Measurements from ENCODE around the gene PHC2.
A peak's percentile ranks its signal among the peaks of the same experiment; 100 is the strongest.

Gene PHC2, protein sequence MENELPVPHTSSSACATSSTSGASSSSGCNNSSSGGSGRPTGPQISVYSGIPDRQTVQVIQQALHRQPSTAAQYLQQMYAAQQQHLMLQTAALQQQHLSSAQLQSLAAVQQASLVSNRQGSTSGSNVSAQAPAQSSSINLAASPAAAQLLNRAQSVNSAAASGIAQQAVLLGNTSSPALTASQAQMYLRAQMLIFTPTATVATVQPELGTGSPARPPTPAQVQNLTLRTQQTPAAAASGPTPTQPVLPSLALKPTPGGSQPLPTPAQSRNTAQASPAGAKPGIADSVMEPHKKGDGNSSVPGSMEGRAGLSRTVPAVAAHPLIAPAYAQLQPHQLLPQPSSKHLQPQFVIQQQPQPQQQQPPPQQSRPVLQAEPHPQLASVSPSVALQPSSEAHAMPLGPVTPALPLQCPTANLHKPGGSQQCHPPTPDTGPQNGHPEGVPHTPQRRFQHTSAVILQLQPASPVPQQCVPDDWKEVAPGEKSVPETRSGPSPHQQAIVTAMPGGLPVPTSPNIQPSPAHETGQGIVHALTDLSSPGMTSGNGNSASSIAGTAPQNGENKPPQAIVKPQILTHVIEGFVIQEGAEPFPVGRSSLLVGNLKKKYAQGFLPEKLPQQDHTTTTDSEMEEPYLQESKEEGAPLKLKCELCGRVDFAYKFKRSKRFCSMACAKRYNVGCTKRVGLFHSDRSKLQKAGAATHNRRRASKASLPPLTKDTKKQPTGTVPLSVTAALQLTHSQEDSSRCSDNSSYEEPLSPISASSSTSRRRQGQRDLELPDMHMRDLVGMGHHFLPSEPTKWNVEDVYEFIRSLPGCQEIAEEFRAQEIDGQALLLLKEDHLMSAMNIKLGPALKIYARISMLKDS

GRCh38 chr1:33430692-33431593 lies at the start of gene PHC2:
PHC2 (minus strand) TSS chr1:33431095; CDS start chr1:33375539, 55,556 bp downstream.
- peak; percentile 97 for DNase-seq

GRCh38 chr1:33477451-33477850 lies 46.6 kb upstream of the PHC2 start:
- DNase-seq: no peak

DNA sequence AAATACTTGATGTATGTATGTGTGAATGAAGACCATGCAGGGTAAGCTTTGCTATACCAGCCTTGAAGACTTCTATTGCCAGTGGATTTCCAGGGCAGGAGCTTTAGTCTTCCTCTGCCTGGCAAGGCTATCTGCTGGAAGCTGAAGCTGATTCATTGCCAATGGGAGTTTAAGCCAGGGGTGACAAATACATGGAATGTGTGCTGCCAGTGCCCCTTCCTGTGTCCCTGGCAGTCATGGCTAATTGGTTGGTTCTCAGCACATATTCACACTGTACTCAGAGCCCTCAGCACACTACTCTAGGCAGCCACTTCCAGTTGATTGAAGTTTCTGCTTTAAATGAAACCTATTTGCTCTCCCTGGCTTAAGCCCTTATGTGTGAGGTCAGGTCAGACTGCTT lies 43.0 kb upstream of the PHC2 start:
- no peak for DNase-seq

- DNase-seq: peak; percentile 94
These were observed 41.5 kb upstream of the PHC2 start, which contains the start of gene ZSCAN20 for GRCh38 chr1:33472269-33472980. ZSCAN20 (plus strand) TSS chr1:33472645; CDS start chr1:33479289, 6,644 bp downstream.

GRCh38 chr1:33471416-33471815 lies 40.5 kb upstream of the PHC2 start:
- DNase-seq: no peak

GRCh38 chr1:33470495-33471012 lies 39.7 kb upstream of the PHC2 start:
- peak; percentile 67 for DNase-seq

GRCh38 chr1:33469691-33470090 lies 38.8 kb upstream of the PHC2 start:
- DNase-seq: no peak

GRCh38 chr1:33468967-33469366 lies 38.1 kb upstream of the PHC2 start:
- DNase-seq: no peak

GRCh38 chr1:33468531-33468930 lies 37.6 kb upstream of the PHC2 start:
- DNase-seq: no peak

GRCh38 chr1:33468011-33468410 lies 37.1 kb upstream of the PHC2 start:
- DNase-seq: no peak

- no peak for DNase-seq
These were observed 35.3 kb upstream of the PHC2 start for GRCh38 chr1:33466159-33466558.

- no peak for DNase-seq
These were observed 34.4 kb upstream of the PHC2 start for GRCh38 chr1:33465316-33465715.

- DNase-seq: no peak
These were observed 33.7 kb upstream of the PHC2 start for GRCh38 chr1:33464552-33464951.

DNA sequence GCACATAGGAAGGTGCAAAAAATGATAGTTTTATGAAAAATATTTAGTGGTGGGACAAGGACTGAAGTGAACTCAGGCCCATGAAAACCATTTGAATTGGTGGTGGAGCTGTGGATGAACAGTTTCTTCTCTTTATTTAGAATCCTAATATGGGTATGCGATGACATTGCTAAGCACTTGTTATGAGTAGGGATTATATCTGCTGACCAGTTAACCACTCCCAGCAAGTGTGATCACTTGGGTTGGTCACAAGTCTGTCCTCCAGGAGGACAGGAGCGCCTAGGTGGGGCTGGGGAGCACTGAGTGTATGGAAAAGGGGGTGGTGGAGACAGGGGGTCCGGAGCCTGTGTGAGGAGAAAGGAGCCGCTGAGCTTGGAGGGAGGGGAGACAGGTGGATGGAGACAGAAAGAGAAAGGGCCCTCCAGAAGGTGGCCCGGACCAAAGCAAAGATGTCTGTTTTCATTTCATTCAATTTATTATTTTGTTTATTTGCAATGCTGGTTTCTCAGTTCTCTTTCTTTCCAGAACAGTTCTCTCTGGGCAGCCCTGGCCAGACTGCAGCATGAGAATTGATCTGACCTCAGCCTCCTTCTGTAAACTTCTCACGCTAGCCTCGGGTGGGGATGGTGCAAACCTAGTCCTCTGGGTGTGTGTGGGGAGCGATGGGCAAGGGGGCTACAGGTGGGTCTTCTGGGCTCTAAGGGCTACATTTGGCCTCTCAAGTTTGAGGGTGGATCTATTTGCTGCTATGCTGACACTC lies 31.7 kb upstream of the PHC2 start:
- no peak for DNase-seq

DNA sequence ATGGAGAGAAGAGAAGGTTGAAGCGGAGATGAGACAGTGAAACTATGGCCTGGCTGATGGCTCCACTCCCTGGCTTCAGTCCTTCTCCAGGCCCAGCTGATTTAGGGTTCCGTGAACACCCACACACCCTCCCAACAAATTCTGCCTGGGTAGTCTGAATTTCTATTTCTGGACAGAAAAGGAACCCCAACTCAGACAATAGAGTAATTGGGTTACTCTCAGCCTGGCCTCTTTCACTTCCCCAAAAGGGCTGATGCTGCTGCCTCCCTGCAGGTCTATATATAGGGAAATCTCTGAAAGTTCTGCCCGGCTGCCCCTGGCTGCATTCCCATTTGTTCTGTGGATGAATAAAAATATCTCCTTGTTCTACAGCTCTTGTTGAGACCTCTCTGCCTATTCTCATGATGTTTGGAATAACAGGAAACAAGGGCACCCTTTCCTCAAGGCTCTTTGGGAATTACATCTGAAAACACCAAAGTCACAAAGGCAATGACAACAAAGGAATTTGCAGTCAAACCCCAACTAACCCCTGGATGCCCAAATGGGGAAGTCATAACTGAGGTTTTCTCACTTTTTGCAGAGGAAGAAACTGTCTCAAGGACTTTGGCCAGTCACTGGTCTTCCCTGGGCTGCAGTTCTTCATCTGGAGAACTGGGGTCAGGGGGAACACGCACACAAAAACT lies 30.2 kb upstream of the PHC2 start:
- DNase-seq: no peak

GRCh38 chr1:33460144-33460543 lies 29.2 kb upstream of the PHC2 start:
- DNase-seq: no peak

- DNase-seq: no peak
These were observed 28.8 kb upstream of the PHC2 start for GRCh38 chr1:33459691-33460090.

DNA sequence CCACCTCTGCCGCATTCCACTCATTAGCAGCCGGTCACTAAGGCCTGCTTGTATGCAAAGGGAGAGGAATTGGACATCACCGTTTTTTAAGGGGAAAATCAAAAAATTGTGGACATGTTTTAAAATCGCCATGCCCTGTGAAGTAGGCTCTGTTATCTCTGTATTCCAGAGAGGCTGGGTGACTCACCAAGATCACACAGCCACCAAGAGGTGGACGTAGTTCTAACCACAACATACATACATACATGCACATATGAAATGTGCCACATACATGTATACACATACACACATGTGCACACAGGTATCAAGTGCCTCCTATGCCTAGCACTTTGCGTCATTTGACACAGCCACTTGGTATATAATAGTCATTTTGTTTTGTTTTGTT lies 25.6 kb upstream of the PHC2 start:
- no peak for DNase-seq

DNA sequence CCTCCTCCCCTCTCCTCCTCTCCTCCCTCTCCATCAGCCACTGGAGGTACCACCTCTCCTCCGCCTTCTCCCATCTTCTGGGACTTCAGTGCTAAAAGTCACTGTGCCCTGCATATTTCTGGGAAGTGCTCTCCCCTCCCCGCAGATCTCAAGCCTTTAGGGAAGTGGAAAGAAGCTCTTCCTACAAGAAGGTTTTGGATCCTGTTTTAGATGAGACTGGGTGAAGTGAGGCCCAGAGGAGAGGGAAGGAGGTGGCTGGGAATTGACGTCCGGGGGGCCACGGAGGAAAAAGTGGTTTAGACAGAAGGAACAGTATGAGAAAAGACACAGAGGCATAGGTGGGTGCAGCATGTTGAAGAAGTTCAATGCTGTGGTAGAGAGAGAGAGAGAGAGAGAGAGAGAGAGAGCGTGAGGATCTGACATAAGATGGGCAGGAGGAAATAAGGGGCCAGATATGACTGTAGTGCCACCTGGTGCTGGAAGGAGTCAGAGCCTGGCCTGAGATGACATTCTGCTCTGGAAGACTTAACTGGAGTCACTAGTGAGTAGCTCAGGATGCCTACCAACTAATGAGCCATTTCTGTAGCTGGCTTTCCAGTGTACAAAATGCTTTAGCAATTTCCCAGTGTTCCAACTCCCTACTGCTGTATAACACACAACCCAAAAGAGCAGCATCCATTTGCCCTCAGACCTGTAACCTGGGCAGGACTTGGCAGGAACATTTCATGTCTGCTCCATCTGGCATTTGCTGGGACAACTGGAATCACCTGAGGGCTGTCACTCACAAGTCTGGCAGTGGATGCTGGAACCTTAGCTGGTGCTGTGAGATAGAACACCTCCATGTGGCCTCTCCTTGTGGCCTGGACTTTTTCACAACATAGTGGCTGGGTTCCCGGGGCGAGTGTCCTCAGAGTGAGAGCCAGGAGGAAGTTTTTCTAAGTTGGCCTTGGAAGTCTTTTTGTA lies 24.9 kb upstream of the PHC2 start:
- DNase-seq: peak; percentile 36
